GM18517 (cell line): Measurements from ENCODE around the gene C5orf24.
"Not testable (repeated sequence)": the region's sequence is repeated elsewhere in the genome, so short reads cannot be mapped to it uniquely, and the experiment has no call there.

Experiments
- ATAC-seq: cut with Tn5 transposase; IDR thresholded peaks from one replicate; pipeline ENCODE4 v1.9.1; 2021; ENCODE audit warnings: mild to moderate bottlenecking, moderate library complexity; ENCODE audit not compliant: unreplicated experiment

Gene C5orf24

DNA sequence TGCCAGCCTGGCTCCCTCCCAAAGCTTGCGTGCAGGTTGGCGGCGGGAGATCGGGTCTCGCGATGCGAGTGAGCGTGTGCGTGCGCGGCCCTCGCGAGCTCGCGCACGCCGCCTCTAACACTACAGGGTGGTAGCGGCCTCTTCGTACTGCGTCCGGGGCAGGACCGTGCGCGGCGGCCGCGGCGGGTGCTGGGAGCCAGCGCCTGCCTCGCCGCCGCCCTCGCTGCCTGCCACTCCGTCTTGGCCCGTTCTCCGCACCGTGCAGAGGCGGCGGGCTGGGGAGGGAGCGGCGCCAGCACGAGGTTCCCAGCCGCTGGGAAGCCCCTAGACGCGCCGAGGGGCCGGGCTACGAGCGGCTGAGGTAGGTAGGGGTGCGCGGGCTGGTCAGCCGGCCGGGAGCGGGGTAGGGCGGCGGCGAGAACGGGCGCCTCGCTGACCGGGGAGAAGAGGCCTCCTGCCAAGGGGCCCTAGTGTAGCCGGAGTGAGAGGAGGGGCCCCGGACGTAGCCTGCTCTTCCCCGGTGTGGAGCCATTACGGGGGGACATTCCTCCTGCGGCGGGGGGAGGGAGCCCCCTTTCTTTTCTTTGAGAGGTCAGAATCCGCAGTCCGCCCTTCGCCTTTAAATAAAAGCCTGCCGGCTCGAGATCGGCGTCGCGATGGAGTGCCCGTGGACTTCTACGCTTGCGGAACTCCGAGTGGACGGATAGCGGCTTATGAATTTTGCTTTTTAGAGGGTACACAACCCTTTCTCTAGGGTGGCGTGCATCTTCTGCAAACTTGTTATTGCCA, at the start of gene C5orf24:
Gene C5orf24, plus strand, starts transcription at position 117 of the 789 bp plus-strand sequence. CDS start 8,933 bp downstream, outside the sequence.
- peak; percentile 83 for ATAC-seq

DNA sequence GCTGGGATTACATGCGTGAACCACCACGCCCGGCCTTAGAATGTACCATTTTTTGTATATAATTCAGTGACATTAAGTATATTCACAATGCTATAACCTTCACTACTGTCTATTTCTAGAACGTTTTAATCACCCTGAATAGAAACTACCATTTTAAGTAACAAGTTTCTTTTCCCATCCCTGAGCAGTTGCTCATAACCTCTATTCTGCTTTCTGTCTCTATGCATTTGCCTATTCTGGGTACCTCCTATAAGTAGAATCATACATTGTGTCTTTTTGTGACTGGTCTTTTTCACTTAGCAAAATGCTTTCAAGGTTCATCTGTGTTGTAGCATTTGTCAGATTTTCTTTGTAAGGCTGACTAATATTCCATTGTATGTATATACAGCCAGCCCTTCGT, 47.3 kb upstream of the C5orf24 start:
- no peak for ATAC-seq

DNA sequence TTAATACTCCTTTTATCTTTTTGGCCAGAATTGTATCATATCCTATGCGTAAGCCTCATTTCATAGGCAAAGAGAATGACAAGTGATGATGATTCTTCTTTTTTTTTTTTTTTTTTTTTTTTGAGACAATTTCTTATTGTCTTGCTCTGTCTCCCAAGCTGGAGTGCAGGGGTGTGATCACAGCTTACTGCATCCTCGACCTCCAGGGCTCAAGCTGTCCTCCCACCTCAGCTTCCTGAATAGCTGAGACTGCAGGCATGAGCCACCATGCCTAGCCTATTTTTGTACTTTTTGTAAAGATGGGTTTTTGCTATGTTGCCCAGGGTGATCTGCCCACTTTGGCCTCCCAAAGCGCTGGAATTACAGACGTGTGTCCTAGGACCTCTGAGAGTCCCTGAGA, 41.9 kb upstream of the C5orf24 start:
- no peak for ATAC-seq

DNA sequence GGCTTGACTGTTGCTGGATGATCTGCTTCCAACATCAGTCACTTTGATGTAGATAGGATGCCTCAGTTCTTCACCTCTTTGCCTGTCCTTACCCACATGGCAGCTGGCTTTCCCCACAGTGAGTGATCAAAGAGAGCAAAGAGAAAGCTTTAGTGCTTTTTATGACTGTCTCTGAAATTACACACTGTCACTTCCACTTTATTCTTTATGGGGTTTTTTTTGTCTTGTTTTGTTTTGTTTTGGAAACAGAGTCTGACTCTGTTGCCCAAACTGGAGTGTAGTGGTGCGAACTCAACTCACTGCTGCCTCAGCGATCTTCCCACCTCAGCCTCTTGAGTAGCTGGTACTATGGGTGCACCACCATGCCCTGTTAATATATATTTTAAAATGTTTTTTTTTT, 32.4 kb upstream of the C5orf24 start:
- ATAC-seq = no peak

DNA sequence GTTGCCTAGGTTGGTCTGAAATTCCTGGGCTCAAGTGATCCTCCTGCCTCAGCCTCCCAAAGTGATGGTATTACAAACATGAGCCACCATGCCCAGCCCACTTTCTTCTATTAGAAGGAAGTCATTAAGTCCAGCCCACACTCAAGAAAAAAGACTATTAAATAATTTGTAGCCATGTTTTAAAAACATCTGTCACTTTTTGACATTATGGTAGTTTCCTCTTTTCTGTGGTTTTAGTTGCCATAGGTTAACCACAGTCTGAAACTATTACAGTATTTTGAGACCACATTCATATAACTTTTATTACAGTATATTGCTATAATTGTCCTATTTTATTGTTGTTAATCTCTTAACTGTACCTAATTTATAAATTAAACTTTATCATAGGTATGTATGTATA, 31.9 kb upstream of the C5orf24 start:
- no peak for ATAC-seq

DNA sequence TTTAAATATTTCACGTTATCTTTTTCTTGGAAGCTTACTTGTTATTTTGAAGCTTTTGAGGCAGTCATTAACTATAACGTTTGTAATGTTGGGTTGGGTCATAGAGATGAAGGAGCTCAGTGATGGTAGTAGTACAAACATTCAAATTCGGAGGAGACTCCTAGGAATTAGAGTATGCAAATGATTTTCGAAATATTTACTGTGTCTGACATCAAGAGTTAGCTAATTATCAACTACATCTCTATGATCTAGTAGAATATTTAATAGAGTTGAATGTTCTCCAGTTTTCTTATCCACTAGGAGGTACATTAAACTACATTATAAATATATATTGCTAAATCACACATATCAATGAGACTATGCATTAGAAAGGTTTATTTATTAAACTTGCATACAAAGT, 28.8 kb upstream of the C5orf24 start:
- ATAC-seq = no peak

DNA sequence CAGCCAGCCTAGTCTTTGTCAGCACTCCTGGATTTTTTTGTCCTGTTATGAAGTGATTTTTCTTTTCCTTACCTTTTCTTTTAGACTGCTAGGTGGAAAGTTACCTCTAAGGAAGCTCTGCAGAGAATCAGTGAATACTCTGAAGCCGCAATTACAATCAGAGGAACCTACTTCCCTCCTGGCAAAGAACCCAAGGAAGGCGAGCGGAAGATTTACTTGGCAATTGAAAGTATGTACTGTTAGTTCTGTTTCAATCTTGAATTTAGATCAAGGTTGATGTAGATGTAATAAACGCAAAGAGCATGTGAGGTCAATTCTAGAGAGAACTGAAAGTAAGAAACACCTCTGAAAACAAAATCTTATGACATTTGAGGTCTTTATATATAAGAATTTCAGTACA, 27.0 kb upstream of the C5orf24 start:
- no peak for ATAC-seq

DNA sequence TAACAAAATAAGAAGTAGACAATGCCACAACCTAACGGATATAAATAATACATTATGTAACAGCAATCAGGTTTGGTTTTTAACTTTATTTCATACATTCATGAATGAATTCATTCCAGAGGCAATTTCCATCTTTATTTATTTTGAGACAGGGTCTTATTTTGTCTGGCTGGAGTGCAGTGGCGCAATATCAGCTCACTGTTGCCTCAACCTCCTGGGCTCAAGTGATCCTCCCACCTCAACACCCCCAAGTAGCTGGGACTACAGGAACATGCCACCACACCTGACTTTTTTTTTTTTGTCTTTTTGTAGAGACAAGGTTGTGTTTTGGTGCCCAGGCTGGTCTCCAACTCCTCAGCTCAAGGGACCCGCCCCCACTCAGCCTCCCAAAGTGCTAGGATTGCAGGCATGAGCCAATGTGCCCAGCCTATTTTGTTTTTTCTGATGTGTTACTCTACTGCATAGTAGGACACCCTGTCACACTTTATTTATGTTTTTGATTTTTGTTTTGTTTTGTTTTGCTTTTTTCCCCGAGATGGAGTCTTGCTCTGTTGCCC, 26.3 kb upstream of the C5orf24 start:
- no peak for ATAC-seq

DNA sequence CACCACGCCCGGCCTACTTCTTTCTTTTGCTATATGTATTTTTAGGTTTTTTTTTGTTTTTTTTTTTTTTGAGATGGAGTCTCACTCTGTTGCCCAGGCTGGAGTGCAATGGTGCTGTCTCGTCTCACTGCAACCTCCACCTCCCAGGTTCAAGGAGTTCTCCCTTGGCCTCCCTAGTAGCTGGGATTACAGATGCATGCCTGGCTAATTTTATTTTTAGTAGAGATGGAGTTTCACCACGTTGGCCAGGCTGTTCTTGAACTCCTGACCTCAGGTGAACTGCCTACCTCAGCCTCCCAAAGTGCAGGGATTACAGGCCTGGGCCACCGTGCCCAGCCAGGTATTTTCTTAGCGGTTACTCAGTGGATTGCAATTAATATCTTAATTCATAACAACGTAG, 23.9 kb upstream of the C5orf24 start:
- ATAC-seq = no peak

DNA sequence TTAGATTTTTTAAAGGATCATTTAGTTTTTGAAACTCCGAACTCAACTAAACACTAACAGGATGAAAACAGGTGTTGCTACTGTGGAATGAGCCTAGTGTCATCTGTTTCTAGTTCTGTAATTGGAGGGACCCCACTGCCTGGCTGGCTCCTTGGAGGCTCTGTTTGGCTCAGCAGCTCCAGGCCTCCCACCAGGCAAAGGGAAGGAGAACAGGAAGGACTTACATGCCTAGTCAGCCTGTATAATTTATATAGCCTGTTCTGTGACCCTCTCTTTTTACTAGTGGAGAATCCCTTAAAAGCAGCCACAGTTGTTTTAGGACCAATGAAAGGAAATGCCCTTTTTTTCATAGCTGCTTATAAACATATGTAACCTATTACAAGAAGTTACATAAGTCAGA, 21.1 kb upstream of the C5orf24 start:
- ATAC-seq = no peak

DNA sequence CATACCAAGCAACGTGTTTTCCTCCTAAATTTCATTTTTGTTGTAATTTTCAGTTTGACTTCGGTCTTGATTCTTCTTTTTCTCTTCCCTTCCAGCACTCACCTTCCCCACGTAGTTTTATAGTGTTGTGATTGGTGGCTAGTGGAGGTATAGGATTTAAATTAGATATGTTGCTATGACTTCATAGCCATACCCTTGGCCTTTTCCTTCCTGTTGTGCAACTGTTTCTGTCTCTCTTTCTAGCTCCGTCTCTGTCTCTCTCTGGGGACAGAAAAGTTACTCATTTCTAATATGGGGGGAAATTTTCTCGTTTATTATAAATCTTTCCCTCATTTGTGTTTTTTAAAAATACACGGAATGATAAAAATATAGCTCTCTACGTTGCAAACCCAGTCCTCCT, 20.6 kb upstream of the C5orf24 start:
- no peak for ATAC-seq

DNA sequence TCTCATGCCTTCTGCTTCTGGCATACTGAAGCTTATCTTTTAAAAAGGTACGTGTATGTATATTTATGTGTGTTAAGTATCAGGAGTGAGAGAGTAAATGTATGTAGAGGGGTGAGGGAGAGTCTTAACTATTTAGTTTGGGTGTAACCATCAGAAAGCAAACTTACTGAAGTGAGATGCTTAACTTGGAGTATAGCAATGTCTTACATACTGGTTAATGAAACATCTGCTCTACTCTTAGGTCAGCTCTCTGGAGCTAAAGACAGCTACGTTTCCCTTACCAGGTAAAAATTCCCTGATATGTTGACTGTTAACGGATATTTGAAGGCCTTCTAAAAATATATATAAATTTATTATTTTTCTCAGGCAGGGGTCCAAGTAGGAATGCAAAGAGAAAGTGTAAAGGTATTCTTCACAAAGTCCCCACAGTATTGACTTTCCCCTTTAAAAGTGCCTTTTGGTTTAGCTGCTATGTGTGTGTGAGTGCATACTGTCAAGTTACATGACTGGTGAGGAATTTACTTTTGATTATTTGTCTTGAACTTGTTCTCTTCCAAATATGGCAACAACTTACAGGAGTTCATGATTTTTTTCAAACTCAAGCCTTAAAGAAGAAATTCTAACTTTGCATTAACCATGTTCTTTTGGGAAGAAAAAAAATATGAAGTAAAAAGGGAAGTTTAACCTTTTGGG, 12.3 kb upstream of the C5orf24 start:
- ATAC-seq = no peak

DNA sequence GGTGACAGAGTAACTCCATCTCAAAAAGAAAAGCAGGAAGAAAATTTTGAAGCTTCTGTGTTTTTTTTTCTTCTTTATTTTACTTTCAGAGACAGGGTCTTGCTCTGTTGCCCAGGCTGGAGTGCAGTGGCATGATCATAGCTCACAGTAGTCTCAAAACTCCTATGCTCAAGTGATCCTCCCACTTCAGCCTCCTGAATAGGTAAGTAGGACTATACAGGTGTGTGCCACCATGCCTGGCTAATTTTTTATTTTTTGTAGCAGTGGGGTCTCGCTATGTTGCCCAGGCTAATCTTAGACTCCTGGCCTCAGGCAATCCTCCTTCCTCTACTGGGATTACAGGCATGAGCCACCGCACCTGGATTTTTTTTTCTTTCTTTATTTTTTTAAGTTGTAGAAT, 10.1 kb upstream of the C5orf24 start:
- no peak for ATAC-seq

DNA sequence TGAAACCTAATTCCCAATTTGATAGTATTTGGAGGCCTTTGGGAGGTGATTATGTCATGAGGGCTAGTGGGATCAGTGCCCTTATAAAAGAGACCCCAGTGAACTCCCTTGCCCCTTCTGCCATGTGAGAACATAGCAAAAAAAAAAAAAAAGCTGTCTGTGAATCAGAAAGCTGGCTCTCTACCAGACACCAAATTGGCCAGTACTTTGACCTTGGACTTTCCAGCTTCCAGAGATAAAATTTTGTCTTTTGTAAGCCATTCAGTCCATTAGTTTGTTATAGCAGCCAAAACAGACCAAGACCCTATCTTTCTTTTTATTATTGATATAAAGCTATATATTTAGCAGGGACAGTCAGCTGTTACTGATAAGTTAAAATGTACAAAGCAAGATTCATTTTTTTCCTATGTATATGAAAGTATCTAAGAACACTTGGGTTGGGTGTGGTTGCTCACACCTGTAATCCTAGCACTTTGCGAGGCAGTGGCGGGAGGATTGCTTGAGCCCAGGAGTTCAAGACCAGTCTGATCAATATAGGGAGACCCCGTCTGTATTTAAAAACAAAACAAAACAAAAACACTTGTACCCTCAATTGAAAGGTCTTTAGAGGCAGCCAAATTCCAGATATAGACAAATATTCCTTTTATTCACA, 8.1 kb upstream of the C5orf24 start:
- ATAC-seq = no peak

DNA sequence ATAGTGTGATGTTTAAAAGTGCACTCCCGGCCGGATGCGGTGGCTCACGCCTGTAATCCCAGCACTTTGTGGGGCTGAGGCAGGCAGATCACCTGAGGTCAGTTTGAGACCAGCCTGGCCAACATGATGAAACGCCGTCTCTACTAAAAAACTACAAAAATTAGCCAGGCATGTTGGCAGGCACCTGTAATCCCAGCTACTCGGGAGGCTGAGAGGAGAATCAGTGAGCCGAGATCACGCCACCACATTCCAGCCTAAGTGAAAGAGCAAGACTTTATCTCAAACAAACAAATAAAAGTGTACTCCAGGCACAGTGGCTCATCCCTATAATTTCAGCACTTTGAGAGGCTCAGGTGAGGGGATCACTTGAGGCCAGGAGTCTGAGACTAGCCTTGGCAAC, 7.4 kb upstream of the C5orf24 start:
- not testable (repeated sequence) for ATAC-seq

DNA sequence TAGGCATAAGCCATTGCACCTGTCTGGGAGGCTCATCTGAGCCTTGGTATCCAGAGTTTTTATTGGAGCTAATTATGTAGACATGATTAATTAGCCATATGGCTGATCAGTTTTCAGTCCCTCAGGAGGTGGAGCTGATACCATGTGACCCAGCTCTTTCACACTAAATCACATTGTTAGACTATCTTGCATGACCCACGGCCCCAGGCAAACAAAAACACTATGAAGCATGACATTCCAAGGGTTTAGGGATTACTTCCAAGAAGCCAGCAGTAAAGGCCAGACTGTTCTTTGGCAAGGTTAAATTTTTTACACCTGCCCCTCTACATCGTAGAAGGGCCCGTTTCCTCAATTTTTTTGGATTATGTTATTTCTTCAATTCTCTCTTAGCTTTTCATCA, 5.0 kb upstream of the C5orf24 start:
- ATAC-seq = no peak

DNA sequence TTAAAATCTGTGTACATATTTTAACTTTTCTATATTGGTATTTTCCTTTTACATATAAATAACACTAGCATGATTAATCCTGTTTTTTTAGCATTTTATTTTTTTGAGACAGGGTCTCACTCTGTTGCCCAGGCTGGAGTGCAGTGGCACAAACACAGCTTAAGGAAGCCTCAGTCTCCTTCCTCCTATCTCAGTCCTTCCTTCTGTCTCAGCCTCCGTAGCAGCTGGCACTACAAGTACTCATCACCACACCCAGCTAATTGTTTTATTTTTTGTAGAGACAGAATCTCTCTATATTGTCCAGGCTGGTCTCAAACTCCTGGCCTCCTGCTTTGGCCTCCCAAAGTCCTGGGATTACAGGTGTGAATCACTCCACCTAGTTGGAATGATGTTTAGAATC, 1.5 kb upstream of the C5orf24 start:
- ATAC-seq = no peak

DNA sequence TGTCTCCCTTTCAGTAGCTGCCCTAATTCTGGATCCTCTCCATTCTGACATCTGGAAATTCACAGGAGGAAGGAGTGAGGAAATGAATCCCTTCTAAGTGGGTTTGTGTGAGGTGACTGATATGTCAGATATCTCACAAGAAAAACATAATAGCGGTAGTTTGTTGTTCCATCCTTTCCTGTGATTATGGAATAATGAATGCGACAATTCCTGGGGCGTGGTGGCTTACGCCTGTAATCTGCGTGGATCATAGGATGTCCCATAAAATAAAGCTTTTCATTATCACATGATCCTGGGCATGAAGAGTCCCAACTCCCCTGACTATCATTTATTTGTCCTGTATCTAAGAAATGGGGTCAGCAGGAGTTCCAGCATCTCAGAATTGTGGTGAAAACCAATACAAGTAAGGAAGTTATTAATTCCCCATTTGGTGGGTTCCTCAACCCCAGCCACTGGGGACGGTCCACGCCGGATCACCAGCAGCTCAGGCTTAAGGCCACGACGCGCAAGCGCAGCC, 375 bp upstream of the C5orf24 start:
- ATAC-seq = no peak

DNA sequence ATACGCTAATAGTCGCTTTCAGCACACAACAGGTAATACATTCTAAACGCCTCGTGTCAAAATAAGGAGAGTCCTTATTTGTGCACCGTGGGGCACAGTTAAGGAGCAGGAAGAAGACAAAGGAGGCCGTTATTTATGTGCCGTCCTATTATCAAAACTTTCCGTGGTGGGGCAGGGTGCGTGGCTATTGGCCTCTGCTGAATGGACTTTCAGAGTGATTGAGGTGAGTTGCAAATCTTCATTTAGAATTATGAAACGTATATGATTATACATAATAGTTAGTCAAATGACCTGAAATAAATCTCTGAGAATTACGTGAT, 833 bp downstream of the C5orf24 start:
- no peak for ATAC-seq

DNA sequence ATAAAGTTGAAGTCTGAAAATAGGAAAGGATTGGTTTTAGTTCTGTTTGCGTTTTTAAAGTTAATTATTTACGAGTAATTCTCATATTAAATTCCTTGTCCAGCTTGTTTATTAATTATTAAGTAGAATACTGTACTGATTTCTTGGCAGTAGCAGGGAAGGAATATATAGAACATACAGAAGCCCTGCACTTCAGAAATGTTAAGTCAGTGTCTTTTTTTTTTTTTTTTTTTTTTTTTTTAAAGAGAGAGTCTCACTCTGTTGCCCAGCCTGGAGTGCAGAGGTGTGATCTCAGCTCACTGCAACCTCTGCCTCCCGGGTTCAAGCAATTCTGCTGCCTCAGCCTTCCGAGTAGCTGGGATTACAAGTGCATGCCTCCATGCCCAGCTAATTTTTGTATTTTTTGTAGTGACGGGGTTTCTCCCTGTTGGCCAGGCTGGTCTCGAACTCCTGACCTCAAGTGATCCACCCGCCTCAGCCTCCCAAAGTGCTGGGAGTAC, 3.7 kb downstream of the C5orf24 start:
- not testable (repeated sequence) for ATAC-seq

DNA sequence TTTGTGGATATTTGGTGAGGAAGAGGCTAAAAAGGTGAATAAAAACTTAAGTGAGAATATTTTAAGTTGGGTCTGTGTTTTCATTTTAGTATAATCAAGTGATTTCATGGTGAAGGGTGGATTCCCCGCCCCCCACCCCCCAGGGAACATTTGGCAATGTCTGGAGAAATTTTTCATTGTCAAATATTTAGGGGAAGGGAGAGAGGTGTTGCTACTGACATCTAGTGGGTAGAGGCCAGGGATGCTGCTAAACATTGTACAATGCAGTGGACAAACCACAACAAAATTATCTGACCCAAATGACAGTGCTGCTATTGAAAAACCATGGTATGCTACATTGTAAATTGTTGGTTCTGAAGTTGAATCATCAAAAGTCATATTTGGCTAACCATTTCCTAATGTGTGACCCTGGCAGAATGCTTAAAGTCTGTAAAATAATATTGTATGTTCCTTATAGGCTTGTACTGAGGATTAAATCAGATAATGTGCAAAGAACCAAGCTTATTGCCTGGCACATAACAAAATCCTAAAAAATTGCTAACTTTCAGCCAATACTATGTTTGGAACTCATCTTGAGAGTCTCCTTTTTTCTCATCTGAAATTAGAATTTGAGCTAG, 5.6 kb downstream of the C5orf24 start:
- ATAC-seq = no peak
